Spleen (tissue), 7 donors: Measurements from ENCODE around the gene LRRC47.

ENCODE experiments used
- CTCF ChIP-seq, 11 experiments: fragments of 200-600 bp in 7 of 11; fragments of 450-650 bp in 4 of 11; sonication (generic) in 4 of 11; IDR thresholded peaks in 8 of 11; conservative IDR thresholded peaks in 3 of 11; 1 replicate in 7 of 11; 2 replicates in 4 of 11; pipeline versions ENCODE4 v1.4.0 to v1.8.0; 2016 to 2021; ENCODE audit warnings: antibody characterized with exemption in 11 of 11, inconsistent platforms in 4 of 11, mild to moderate bottlenecking in 1 of 11
- POLR2AphosphoS5 ChIP-seq, 3 donors: sonication (generic); formaldehyde crosslinking; IDR thresholded peaks; one replicate each; pipeline ENCODE4 v1.5.1; 2017; ENCODE audit warnings: antibody characterized with exemption in 3 of 3
- donor health status: DM: no; HTN: no; CAD: no; lungs with moderate emphysema.
- donor health status: DM: no; HTN: no; CAD: no.
- donor health status: DM: no; HTN: no; CAD: no.

DNA sequence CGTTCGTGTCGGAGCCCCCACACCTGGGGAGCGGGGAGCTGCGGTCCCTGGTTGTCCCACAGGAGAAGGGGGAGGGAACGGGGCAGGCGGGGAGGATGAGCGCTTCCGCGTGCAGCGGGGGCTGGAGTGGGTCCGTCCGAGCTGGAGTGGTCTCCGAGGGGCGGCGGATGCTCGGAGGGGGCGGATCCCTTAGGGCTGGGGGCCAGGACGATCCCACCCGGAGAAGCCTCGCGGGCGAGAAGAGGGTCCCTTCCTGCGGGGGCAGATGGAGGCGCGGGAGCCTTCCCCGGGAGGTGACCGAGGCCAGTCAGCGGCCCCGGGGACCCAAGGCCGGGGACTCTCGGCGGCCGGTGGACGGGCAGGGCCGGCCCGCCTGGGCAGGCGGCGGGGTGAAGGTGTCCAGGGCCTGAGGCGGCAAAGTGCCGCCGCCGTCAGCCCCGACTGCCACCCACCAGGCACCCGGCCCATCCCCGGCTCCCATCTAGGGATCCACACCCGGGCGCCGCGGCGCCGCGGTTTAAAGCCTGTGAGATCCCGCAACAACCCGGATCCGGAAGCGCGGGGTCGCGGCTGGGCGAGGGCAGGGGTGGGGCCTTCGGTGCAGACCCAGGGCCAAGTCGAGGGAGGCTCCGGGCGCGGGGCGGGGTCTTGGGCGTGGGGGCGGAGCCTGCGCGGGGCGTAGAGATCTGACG lies 49.3 kb downstream of the LRRC47 start:
- TF ChIP-seq POLR2AphosphoS5 (IDR thresholded peaks at IDR 0.05) (peak; percentile 71 to 81 (median 78)), CTCF (IDR thresholded peaks at IDR 0.05 in 8 of 11, conservative IDR thresholded peaks at IDR 0.05 in 3 of 11) (no peak)
